CD4-positive, alpha-beta T cell treated with Interleukin-2 at 100 ng/mL for 4 hours (primary cell): ENCODE results near the gene MGRN1.
A peak's percentile ranks its signal among the peaks of the same experiment; 100 is the strongest.
"Not testable (repeated sequence)": the region's sequence is repeated elsewhere in the genome, so short reads cannot be mapped to it uniquely, and the experiment has no call there.

Experiments used
- DNase-seq: peaks from one replicate; pipeline ENCODE4 v3.0.0-alpha.2; 2020; ENCODE audit warnings: low spot score

The MGRN1 gene

DNA sequence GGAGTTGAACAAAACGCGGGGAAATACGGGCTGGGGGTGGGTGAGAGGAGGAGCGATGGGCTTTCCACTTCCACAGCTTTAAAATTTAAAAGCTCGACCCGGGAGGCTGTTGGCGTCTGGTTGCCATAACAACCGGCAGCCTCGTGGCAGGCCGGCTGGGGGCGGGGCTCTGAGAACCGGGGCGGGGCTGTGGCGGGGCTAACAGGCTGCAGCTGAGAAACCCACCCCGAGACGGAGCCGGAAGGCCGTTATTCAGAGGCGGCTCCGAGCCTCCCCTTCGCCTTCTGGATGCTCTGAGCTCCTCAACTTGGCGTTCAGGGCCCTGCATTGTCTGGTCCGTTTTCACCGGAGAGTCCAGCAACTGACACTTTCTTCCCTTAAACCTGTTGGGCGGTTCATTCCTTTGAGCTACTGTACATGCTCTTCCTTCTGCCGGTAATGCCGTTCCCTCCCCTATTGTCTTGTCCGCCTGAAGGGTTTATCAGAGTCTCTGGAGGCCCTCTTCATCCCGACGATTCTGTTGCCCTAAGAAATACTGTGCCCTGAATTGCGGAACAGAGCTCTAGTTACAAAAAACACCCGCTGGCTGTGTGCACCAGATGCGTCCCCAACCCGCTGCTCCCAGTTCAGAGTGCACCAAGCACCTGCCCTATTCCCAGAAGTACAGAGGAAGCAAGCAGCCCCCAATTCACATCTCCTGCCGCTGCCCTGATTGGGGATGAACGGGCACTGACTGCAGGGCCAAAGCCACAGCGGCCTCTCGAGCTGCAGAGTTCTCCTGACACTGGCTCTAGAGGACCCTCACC, 110.3 kb downstream of the MGRN1 start:
- peak; percentile 94 for DNase-seq

DNA sequence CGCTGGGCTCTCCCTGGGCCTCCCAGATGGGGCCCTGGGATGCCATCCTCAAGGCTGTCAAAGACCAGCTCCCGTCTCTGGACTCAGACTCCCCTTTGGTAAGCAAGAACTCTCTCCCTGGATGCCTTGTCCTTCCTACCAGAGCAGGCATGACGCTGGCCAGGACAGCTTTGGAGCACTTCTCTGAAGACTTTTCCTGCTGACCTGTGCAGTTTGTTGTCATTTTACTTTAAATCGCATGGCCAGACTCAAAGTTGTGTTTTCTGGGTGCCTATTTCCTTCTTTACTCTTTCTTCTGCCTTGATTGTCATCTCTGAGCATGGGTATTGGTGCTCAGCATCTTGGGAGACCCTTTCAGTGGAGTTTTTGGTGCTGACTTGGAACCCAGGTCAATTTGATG, 111.9 kb downstream of the MGRN1 start:
- DNase-seq = no peak

DNA sequence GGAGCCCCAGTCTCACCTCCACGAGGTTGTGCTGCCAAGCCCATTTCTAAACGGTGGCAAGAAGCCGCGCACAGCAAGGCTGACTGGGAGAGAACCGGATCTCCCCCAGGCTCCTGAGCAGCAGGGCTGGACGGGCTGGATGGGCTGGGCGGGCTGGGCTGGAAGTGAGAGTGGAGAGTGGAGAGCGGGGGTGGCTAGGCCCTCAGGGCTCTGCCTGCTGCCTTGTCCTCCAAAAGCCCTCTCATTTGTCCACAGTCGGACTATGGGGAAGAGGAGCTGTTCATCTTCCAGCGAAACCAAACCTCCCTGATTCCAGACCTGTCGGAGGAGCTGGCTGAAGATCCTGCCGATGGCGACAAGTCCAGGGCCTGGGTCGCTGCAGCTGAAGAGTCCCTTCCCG, 112.9 kb downstream of the MGRN1 start:
- no peak for DNase-seq

DNA sequence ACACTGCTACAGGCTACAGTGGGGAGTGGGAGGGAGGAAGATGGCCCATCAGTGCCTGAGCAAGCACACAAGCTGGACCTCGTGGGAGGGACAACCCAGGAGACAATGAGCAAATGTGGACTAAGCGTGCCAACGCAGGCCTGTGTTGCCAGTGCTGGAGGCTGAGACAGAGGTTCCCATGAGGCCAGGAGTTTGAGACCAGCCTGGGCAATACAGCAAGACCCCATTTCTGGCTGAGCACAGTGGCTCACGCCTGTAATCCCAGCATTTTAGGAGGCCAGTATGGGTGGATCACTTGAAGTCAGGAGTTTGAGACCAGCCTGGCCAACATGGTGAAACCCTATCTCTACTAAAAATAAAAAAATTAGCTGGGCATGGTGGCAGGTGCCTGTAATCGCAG, 113.7 kb downstream of the MGRN1 start:
- not testable (repeated sequence) for DNase-seq
